ENCODE measurements around the gene ZNF827.

The ZNF827 gene

DNA sequence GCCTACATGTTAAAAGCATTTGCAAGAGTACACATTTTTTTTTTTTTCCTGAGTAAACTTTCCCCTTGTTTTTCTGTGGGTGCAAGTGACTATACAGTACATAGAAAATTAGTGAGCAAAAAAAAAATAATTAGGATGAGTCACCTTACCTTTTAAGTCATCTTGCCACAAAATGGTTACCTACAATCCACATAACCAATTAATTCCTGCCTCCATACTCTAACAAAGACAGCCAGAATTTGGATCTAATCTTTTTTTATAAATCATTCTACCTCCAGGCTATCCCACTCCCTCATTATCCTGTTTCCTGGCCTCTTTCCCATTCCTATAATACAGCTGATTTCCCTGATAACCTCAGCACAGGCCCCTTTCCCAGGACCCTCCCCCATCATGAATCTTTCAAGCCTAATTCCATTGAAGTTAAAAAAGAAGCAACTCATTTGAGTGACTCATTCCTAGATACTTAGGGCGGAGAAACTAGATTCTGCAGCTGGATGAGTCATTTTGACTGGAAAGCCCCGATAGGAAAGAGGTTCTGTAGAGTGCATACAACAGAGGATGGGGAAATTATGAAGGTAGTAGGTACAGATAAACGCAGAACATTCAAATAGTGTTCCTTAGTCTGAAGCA lies 130.5 kb downstream of the ZNF827 start:
- TF ChIP-seq PATZ1 (CRISPR knock-in tag; IDR thresholded peaks at IDR 0.05; ENCODE audit: borderline replicate concordance) (peak; percentile 80; the same call in 1 of the 2 replicates), TSHZ2 (CRISPR knock-in tag; IDR thresholded peaks at IDR 0.05) (peak; percentile 87; the same call in 1 of the 2 replicates), BACH2 (CRISPR knock-in tag; IDR thresholded peaks at IDR 0.05; ENCODE audit: borderline replicate concordance) (no peak), PPARA (CRISPR knock-in tag; IDR thresholded peaks at IDR 0.05; ENCODE audit: borderline replicate concordance) (no peak), SNAI2 (CRISPR knock-in tag; IDR thresholded peaks at IDR 0.05) (no peak), ZFP30 (CRISPR knock-in tag; IDR thresholded peaks at IDR 0.05) (peak; percentile 70; the same call in 1 of the 2 replicates), CREB5 (CRISPR knock-in tag; IDR thresholded peaks at IDR 0.05; ENCODE audit: low read depth) (peak; percentile 64; the same call in 1 of the 2 replicates), ZFP3 (CRISPR knock-in tag; IDR thresholded peaks at IDR 0.05) (peak; percentile 75; the same call in 1 of the 2 replicates), ZC3H10 (CRISPR knock-in tag; IDR thresholded peaks at IDR 0.05) (peak; percentile 60), TOX (CRISPR knock-in tag; IDR thresholded peaks at IDR 0.05; ENCODE audit: borderline replicate concordance) (0 out of 2 replicates have a peak, but pooled peaks have one; percentile 34), RARB (CRISPR knock-in tag; IDR thresholded peaks at IDR 0.05) (no peak), ARNTL (CRISPR knock-in tag; IDR thresholded peaks at IDR 0.05; ENCODE audit: borderline replicate concordance, low read depth) (no peak), OSR1 (CRISPR knock-in tag; IDR thresholded peaks at IDR 0.05) (no peak), TCF4 (CRISPR knock-in tag; IDR thresholded peaks at IDR 0.05; ENCODE audit: borderline replicate concordance) (peak; percentile 57; the same call in 1 of the 2 replicates), ZNF565 (CRISPR knock-in tag; conservative IDR thresholded peaks at IDR 0.05; ENCODE audit: low read depth) (no peak), ESRRG (CRISPR knock-in tag; IDR thresholded peaks at IDR 0.05) (no peak), ISL1 (CRISPR knock-in tag; IDR thresholded peaks at IDR 0.05) (peak; percentile 93), ZNF8 (CRISPR knock-in tag; IDR thresholded peaks at IDR 0.05) (0 out of 2 replicates have a peak, but pooled peaks have one; percentile 55), CSDC2 (CRISPR knock-in tag; IDR thresholded peaks at IDR 0.05) (0 out of 2 replicates have a peak, but pooled peaks have one; percentile 28), GLIS3 (CRISPR knock-in tag; IDR thresholded peaks at IDR 0.05) (0 out of 2 replicates have a peak, but pooled peaks have one; percentile 88), ZNF70 (CRISPR knock-in tag; IDR thresholded peaks at IDR 0.05) (no peak)
- TF ChIP-seq, protein P1, sequence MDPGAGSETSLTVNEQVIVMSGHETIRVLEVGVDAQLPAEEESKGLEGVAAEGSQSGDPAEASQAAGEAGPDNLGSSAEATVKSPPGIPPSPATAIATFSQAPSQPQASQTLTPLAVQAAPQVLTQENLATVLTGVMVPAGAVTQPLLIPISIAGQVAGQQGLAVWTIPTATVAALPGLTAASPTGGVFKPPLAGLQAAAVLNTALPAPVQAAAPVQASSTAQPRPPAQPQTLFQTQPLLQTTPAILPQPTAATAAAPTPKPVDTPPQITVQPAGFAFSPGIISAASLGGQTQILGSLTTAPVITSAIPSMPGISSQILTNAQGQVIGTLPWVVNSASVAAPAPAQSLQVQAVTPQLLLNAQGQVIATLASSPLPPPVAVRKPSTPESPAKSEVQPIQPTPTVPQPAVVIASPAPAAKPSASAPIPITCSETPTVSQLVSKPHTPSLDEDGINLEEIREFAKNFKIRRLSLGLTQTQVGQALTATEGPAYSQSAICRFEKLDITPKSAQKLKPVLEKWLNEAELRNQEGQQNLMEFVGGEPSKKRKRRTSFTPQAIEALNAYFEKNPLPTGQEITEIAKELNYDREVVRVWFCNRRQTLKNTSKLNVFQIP (CRISPR knock-in tag; IDR thresholded peaks at IDR 0.05; ENCODE audit: borderline replicate concordance, low read depth) = no peak; the same call in 1 of the 2 replicates
- TF ChIP-seq, protein P2, sequence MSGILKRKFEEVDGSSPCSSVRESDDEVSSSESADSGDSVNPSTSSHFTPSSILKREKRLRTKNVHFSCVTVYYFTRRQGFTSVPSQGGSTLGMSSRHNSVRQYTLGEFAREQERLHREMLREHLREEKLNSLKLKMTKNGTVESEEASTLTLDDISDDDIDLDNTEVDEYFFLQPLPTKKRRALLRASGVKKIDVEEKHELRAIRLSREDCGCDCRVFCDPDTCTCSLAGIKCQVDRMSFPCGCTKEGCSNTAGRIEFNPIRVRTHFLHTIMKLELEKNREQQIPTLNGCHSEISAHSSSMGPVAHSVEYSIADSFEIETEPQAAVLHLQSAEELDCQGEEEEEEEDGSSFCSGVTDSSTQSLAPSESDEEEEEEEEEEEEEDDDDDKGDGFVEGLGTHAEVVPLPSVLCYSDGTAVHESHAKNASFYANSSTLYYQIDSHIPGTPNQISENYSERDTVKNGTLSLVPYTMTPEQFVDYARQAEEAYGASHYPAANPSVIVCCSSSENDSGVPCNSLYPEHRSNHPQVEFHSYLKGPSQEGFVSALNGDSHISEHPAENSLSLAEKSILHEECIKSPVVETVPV (CRISPR knock-in tag; IDR thresholded peaks at IDR 0.05) = peak; percentile 17; the same call in 1 of the 2 replicates
- peak; percentile 93 for ATAC-seq

DNA sequence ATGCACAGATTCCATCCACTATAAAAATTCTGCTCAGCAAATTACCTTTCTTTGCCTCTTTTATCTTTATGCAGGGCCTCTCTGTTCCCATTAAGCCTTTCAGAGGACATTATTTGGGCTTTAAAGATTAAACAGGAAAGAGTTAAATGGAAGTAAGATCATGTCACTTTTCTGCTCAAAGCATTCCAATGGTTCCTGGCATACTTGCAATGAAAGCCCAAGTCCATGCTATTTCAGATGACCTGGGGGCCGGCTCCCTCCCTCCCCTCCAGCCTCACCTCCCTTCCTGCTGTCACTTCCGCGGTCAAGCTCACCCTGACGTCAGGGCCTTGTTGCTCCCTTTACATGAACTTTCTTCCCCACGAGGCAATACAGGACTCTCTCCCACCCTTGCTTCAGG lies 133.1 kb downstream of the ZNF827 start:
- TF ChIP-seq ZC3H10 (CRISPR knock-in tag; IDR thresholded peaks at IDR 0.05) (no peak), ZFP3 (CRISPR knock-in tag; IDR thresholded peaks at IDR 0.05) (no peak), ISL1 (CRISPR knock-in tag; IDR thresholded peaks at IDR 0.05) (0 out of 2 replicates have a peak, but pooled peaks have one; percentile 18), PPARA (CRISPR knock-in tag; IDR thresholded peaks at IDR 0.05; ENCODE audit: borderline replicate concordance) (no peak)
- ATAC-seq = no peak
